H1 (cell line): ENCODE data around the gene GABPB2. TPM values are rescaled to one million over a fixed set of nuclear protein-coding genes. Genes with fewer than 3 reads are reported as not detected.

ENCODE experiments used
- CTCF ChIA-PET: fragments of 300-600 bp; sonication (Branson Sonifier 250); formaldehyde crosslinking; loops from one replicate; lab custom pipeline; 2021; ENCODE audit not compliant: partially characterized antibody; lab: Charles Lee
- POLR2A ChIA-PET: fragments of 300-600 bp; sonication (Branson Sonifier 250); formaldehyde crosslinking; loops from one replicate; lab custom pipeline; 2021; ENCODE audit warnings: inconsistent platforms; ENCODE audit not compliant: partially characterized antibody; lab: Charles Lee
- DNase-seq, 2 experiments: peaks; one replicate each; pipeline versions ENCODE4 v3.0.0 to v3.0.0-alpha.2; 2010 to 2022; ENCODE audit warnings: low spot score in 2 of 2, low read depth in 1 of 2, mixed read lengths in 1 of 2
- FAIRE-seq: peaks from 2 replicates; lab custom pipeline; 2011; peaks lifted over from hg19 to GRCh38; lab: Jason Lieb, UNC
- H2AFZ ChIP-seq: 2 replicates; pipeline ENCODE4 v1.8.1; 2012; ENCODE audit warnings: low read length, inconsistent platforms
- H2AK5ac ChIP-seq: 2 replicates; pipeline ENCODE4 v1.6.1; 2013; ENCODE audit warnings: low read depth, low read length
- H2BK120ac ChIP-seq: replicated peaks from 2 replicates; pipeline ENCODE3; 2013; ENCODE audit warnings: low read depth, low read length, inconsistent platforms
- H2BK12ac ChIP-seq: 2 replicates; pipeline ENCODE4 v1.6.1; 2013; ENCODE audit warnings: low read depth, low read length
- H2BK15ac ChIP-seq: 2 replicates; pipeline ENCODE4 v1.6.1; 2013; ENCODE audit warnings: low read length
- H2BK20ac ChIP-seq: 2 replicates; pipeline ENCODE4 v1.6.1; 2013; ENCODE audit warnings: low read length
- H2BK5ac ChIP-seq: 2 replicates; pipeline ENCODE4 v1.6.1; 2013; ENCODE audit warnings: low read depth, low read length
- H3K14ac ChIP-seq: 2 replicates; pipeline ENCODE4 v1.6.1; 2013; ENCODE audit warnings: inconsistent platforms; ENCODE audit not compliant: insufficient read length
- H3K18ac ChIP-seq: 2 replicates; pipeline ENCODE4 v1.6.1; 2013; ENCODE audit warnings: low read length; ENCODE audit errors: extremely low read depth
- H3K23ac ChIP-seq: 2 replicates; pipeline ENCODE4 v1.6.1; 2013; ENCODE audit warnings: inconsistent platforms; ENCODE audit not compliant: insufficient read length
- H3K23me2 ChIP-seq: 2 replicates; pipeline ENCODE4 v1.6.1; 2013; ENCODE audit warnings: low read depth, low read length
- H3K27ac ChIP-seq: 2 replicates; pipeline ENCODE4 v1.6.1; 2011; ENCODE audit warnings: low read depth, low read length, inconsistent platforms
- H3K27me3 ChIP-seq, 4 experiments: replicated peaks in 1 of 4; 1 replicate in 1 of 4; 2 replicates in 3 of 4; pipeline versions ENCODE4 v1.6.1 to v1.8.1; 2011 to 2013; ENCODE audit warnings: low read length in 3 of 4, mild to moderate bottlenecking in 3 of 4, inconsistent platforms in 2 of 4, mixed read lengths in 2 of 4, moderate library complexity in 1 of 4; ENCODE audit not compliant: control insufficient read depth in 3 of 4, insufficient read depth in 3 of 4; ENCODE audit errors: extremely low read depth in 1 of 4
- H3K36me3 ChIP-seq, 4 experiments: 2 replicates each; pipeline versions ENCODE4 v1.6.1 to v1.8.1; 2011 to 2013; ENCODE audit warnings: mild to moderate bottlenecking in 4 of 4, low read length in 3 of 4, moderate library complexity in 2 of 4, control low read depth in 1 of 4, inconsistent platforms in 1 of 4; ENCODE audit not compliant: insufficient read depth in 4 of 4, control insufficient read depth in 2 of 4
- H3K4ac ChIP-seq: replicated peaks from 2 replicates; pipeline ENCODE3; 2013; ENCODE audit warnings: low read length, low read depth, mixed read lengths, inconsistent platforms; ENCODE audit not compliant: insufficient read length
- H3K4me1 ChIP-seq, 4 experiments: replicated peaks in 1 of 4; 1 replicate in 1 of 4; 2 replicates in 3 of 4; pipeline versions ENCODE4 v1.6.1 to v1.8.1; 2011 to 2013; ENCODE audit warnings: low read length in 3 of 4, inconsistent platforms in 2 of 4, mixed read lengths in 1 of 4; ENCODE audit not compliant: insufficient read depth in 4 of 4, control insufficient read depth in 3 of 4
- H3K4me2 ChIP-seq, 2 experiments: 2 replicates each; pipeline versions ENCODE4 v1.6.1 to v1.8.1; 2011 to 2013; ENCODE audit warnings: low read depth in 2 of 2, low read length in 2 of 2, control low read depth in 1 of 2, inconsistent platforms in 1 of 2, mild to moderate bottlenecking in 1 of 2; ENCODE audit not compliant: insufficient read depth in 1 of 2
- H3K4me3 ChIP-seq, 4 experiments: fragments of 200-600, 300-600 bp in 1 of 4; sonication (generic), shearing (Covaris generic), sonication (Bioruptor Twin) in 1 of 4; 2 replicates each; pipeline versions ENCODE4 v1.5.1 to v1.8.1; 2011 to 2016; ENCODE audit warnings: low read length in 4 of 4, low read depth in 3 of 4, control low read depth in 2 of 4, inconsistent platforms in 2 of 4, mild to moderate bottlenecking in 2 of 4, mixed read lengths in 1 of 4, moderate library complexity in 1 of 4; ENCODE audit not compliant: insufficient read depth in 2 of 4; ENCODE audit errors: extremely low read depth in 1 of 4
- H3K56ac ChIP-seq: replicated peaks from 2 replicates; pipeline ENCODE3; 2013; ENCODE audit warnings: low read depth, mild to moderate bottlenecking, mixed read lengths, low read length, inconsistent platforms; ENCODE audit not compliant: insufficient read length
- H3K79me1 ChIP-seq: 2 replicates; pipeline ENCODE4 v1.6.1; 2013; ENCODE audit warnings: low read depth, low read length, control low read depth
- H3K79me2 ChIP-seq, 2 experiments: 2 replicates each; pipeline versions ENCODE4 v1.6.1 to v1.8.1; 2012 to 2013; ENCODE audit warnings: low read length in 2 of 2, mild to moderate bottlenecking in 2 of 2, inconsistent platforms in 1 of 2; ENCODE audit not compliant: insufficient read depth in 2 of 2, control insufficient read depth in 1 of 2
- H3K9ac ChIP-seq, 4 experiments: replicated peaks in 1 of 4; 1 replicate in 1 of 4; 2 replicates in 3 of 4; pipeline versions ENCODE4 v1.6.1 to v1.8.1; 2011 to 2013; ENCODE audit warnings: low read depth in 3 of 4, low read length in 3 of 4, control low read depth in 2 of 4, mild to moderate bottlenecking in 2 of 4, moderate library complexity in 2 of 4, inconsistent platforms in 1 of 4; ENCODE audit errors: extremely low read depth in 1 of 4
- H3K9me3 ChIP-seq, 2 experiments: 2 replicates each; pipeline versions ENCODE4 v1.6.1 to v1.8.1; 2012 to 2013; ENCODE audit warnings: mild to moderate bottlenecking in 2 of 2, moderate library complexity in 2 of 2, control low read depth in 1 of 2, inconsistent platforms in 1 of 2, low read depth in 1 of 2, low read length in 1 of 2, mixed read lengths in 1 of 2; ENCODE audit not compliant: insufficient read depth in 2 of 2
- H4K20me1 ChIP-seq, 2 experiments: replicated peaks in 1 of 2; 2 replicates each; pipeline versions ENCODE3 to v1.8.1; 2011 to 2013; ENCODE audit warnings: inconsistent platforms in 2 of 2, low read length in 2 of 2, mild to moderate bottlenecking in 1 of 2; ENCODE audit not compliant: insufficient read depth in 2 of 2, control insufficient read depth in 1 of 2
- H4K5ac ChIP-seq: 2 replicates; pipeline ENCODE4 v1.6.1; 2013; ENCODE audit warnings: low read length, low read depth, mixed read lengths, inconsistent platforms; ENCODE audit not compliant: insufficient read length
- H4K8ac ChIP-seq: 2 replicates; pipeline ENCODE4 v1.8.0; 2013; ENCODE audit warnings: mild to moderate bottlenecking, moderate library complexity, low read length, inconsistent platforms; ENCODE audit not compliant: insufficient read depth; ENCODE audit errors: extremely low read depth
- H4K91ac ChIP-seq: replicated peaks from 2 replicates; pipeline ENCODE3; 2013; ENCODE audit warnings: low read length, mixed read lengths, inconsistent platforms; ENCODE audit not compliant: insufficient read length
- E2F6 ChIP-seq: IDR thresholded peaks from 2 replicates; pipeline ENCODE4 v1.6.1; 2012; ENCODE audit warnings: inconsistent platforms
- EP300 ChIP-seq, 2 experiments: IDR thresholded peaks; 1 replicate in 1 of 2; 2 replicates in 1 of 2; pipeline ENCODE4 v1.6.1; 2011 to 2012; ENCODE audit warnings: low read depth in 2 of 2, low read length in 2 of 2, mild to moderate bottlenecking in 2 of 2, borderline replicate concordance in 1 of 2, inconsistent platforms in 1 of 2, moderate library complexity in 1 of 2
- WGBS, 2 experiments: shearing (Covaris generic) in 1 of 2; methylation state at CpG; one replicate each; pipeline versions ENCODE4 v1.1.6 to v1.1.7; 2013 to 2015; ENCODE audit warnings: low lambda C conversion rate in 2 of 2, mixed read lengths in 2 of 2, inconsistent platforms in 1 of 2, low coverage in 1 of 2, missing lambda C conversion rate in 1 of 2; ENCODE audit not compliant: insufficient replicate concordance in 2 of 2, insufficient coverage in 1 of 2, insufficient read length in 1 of 2; ENCODE audit errors: extremely low coverage in 1 of 2, missing lambda C conversion rate in 1 of 2; 5-methylcytosine and 5-hydroxymethylcytosine counted together
- polyA plus RNA-seq, 7 experiments: library from polyadenylated mRNA; depleted of rRNA in 3 of 7; stranded (reverse) in 5 of 7; unstranded in 2 of 7; fragments of >200 nt in 5 of 7; fragments of 200-250 nt in 2 of 7; gene quantifications; 1 replicate in 5 of 7; 2 replicates in 1 of 7; 4 replicates in 1 of 7; pipeline versions ENCODE4 v1.2.1 to v1.2.3, GENCODE V29; 2011 to 2013; ENCODE audit warnings: missing spikeins in 2 of 7, mixed read lengths in 2 of 7
- total RNA-seq: library from RNA; stranded (reverse); fragmentation: NEBNext Ultra II Directional; extraction: Animal tissue kit (Norgen Biotek cat#: 25700); gene quantifications from 2 replicates; pipeline ENCODE4 v1.2.1, GENCODE V29; 2021

GABPB2 gene
- total and polyA plus RNA-seq, 2 of the 8 experiments (the other 6 are each of a cell fraction or from before 2014, with no cell fraction given) = 1.8 to 2.4 TPM

- Histone ChIP-seq H3K4me3 (no peak overlapping the region), H3K23ac (no peak overlapping the region), H3K4ac (no peak overlapping the region), H2BK20ac (no peak overlapping the region), H2BK120ac (no peak overlapping the region), H4K91ac (no peak overlapping the region), H3K27ac (no peak overlapping the region), H3K56ac (no peak overlapping the region), H3K79me1 (peaks cover 12% of the 10 kb centered on the region), H3K18ac (no peak overlapping the region), H2AFZ (no peak overlapping the region), H2BK5ac (no peak overlapping the region), H3K4me1 (peaks cover 4 to 9% (median 6%) of the 10 kb centered on the region in 4 experiments; a peak in 6 of 7 replicates), H4K20me1 (peaks cover 0 to 10% of the 10 kb centered on the region in 2 experiments), H3K23me2 (peaks cover 13% of the 10 kb centered on the region; the same call in 1 of the 2 replicates), H3K14ac (no peak overlapping the region), H3K27me3 (no peaks in the 10 kb centered on the region), H3K9me3 (no peaks in the 10 kb centered on the region), H2BK15ac (no peak overlapping the region), H2AK5ac (no peak overlapping the region), H2BK12ac (no peak overlapping the region), H4K5ac (no peak overlapping the region), H3K9ac (no peak overlapping the region), H4K8ac (no peak overlapping the region), H3K36me3 (peaks cover 18 to 51% (median 40%) of the 10 kb centered on the region in 4 experiments), H3K4me2 (no peak overlapping the region), H3K79me2 (peaks cover 7 to 41% of the 10 kb centered on the region in 2 experiments)
- ChIA-PET POLR2A (interaction anchor here (9.1 kb wide), 1 partner anchor 8 kb away, joined by 107 read pairs; the partner anchor contains the start of gene C1orf56), CTCF (interaction anchor here (1.1 to 7.3 kb wide), 5 partner anchors 9 to 32 kb away, joined by 3 to 95 read pairs (median 5); partner anchors contain the start of genes C1orf56 and GABPB2)
- TF ChIP-seq EP300 (IDR thresholded peaks at IDR 0.05; ENCODE audit: borderline replicate concordance in 1 of 2, low read depth in 2 of 2, low read length in 2 of 2) (no peak), E2F6 (no peak)
- WGBS, 2 experiments = 36% methylated on average over 2 of the region's 2 CpGs; no CpG with 5 or more reads in 1 of the 2 experiments
- DNase-seq (no peak), FAIRE-seq (no peak)
Observed at GRCh38 chr1:151056149-151056548, 14.4 kb upstream of the GABPB2 start.
